ENCODE results near the gene CORIN.

GRCh38 chr4:47715716-47716416, 122.0 kb downstream of the CORIN start:
- TF ChIP-seq CTCF (IDR thresholded peaks at IDR 0.05; ENCODE audit: insufficient read depth, low read length, poor library complexity, severe bottlenecking) = no peak
- no peak for TF ChIP-seq EZH2phosphoT487 (conservative IDR thresholded peaks at IDR 0.05; ENCODE audit: low read length)
